HEK293 (cell line): ENCODE measurements around the gene DBF4B.
A peak's percentile ranks its signal among the peaks of the same experiment; 100 is the strongest.

Experiments
- CTCF ChIA-PET: fragments of 350-600 bp; formaldehyde crosslinking; extraction: SDS; loops from one replicate; lab custom pipeline; 2021; ENCODE audit warnings: antibody characterized with exemption; lab: Yijun Ruan, JAX
- POLR2A ChIA-PET: fragments of 300-600 bp; formaldehyde crosslinking; extraction: SDS; loops from one replicate; lab custom pipeline; 2020; ENCODE audit warnings: antibody characterized with exemption, inconsistent platforms; lab: Yijun Ruan, JAX
- H3K27ac ChIP-seq: fragments of 200-500 bp; sonication (Bioruptor generic); 2 replicates; pipeline ENCODE4 v1.5.1; 2014; ENCODE audit warnings: low read depth, low read length, control low read depth, inconsistent platforms; ENCODE audit errors: extremely low read depth
- H3K36me3 ChIP-seq, 2 experiments: fragments of 200-500 bp in 1 of 2; sonication (Bioruptor generic) in 1 of 2; 1 replicate in 1 of 2; 2 replicates in 1 of 2; pipeline ENCODE4 v1.5.1; 2014 to 2017; ENCODE audit warnings: inconsistent platforms in 2 of 2, low read length in 2 of 2; ENCODE audit not compliant: control insufficient read depth in 2 of 2, insufficient read depth in 1 of 2
- H3K4me1 ChIP-seq: fragments of 200-500 bp; sonication (Bioruptor generic); 2 replicates; pipeline ENCODE4 v1.5.1; 2014; ENCODE audit warnings: mild to moderate bottlenecking, low read length, inconsistent platforms; ENCODE audit not compliant: control insufficient read depth, insufficient read depth
- H3K4me3 ChIP-seq: 2 replicates; pipeline ENCODE4 v1.5.1; 2011; ENCODE audit warnings: low read depth, mild to moderate bottlenecking, control low read depth, low read length, moderate library complexity
- H3K9me3 ChIP-seq: fragments of 200-500 bp; sonication (Bioruptor generic); 2 replicates; pipeline ENCODE4 v1.5.1; 2014; ENCODE audit warnings: low read depth, low read length, inconsistent platforms; ENCODE audit not compliant: control insufficient read depth, insufficient read depth
- GFI1B ChIP-seq: fragments of 450-650 bp; formaldehyde crosslinking; IDR thresholded peaks from 2 replicates; pipeline ENCODE4 v1.5.1; 2016; ENCODE audit warnings: missing biosample characterization, missing genetic modification characterization
- KLF1 ChIP-seq: fragments of 450-650 bp; formaldehyde crosslinking; IDR thresholded peaks from 2 replicates; pipeline ENCODE4 v1.5.1; 2016; ENCODE audit warnings: missing biosample characterization, missing genetic modification characterization
- TCF7L2 ChIP-seq: IDR thresholded peaks from 2 replicates; pipeline ENCODE4 v1.6.1; 2011; ENCODE audit warnings: low read depth, mild to moderate bottlenecking, inconsistent platforms, low read length, moderate library complexity, borderline replicate concordance
- TRIM28 ChIP-seq: IDR thresholded peaks from 2 replicates; pipeline ENCODE4 v1.6.1; 2011; ENCODE audit warnings: low read length, control low read depth, borderline replicate concordance
- ZBTB1 ChIP-seq: fragments of 450-650 bp; formaldehyde crosslinking; IDR thresholded peaks from 2 replicates; pipeline ENCODE4 v1.5.1; 2016; ENCODE audit warnings: missing biosample characterization, missing genetic modification characterization
- ZBTB20 ChIP-seq: fragments of 450-650 bp; formaldehyde crosslinking; IDR thresholded peaks from 2 replicates; pipeline ENCODE4 v1.5.1; 2016; ENCODE audit warnings: missing biosample characterization, missing genetic modification characterization
- ZBTB48 ChIP-seq: fragments of 450-650 bp; formaldehyde crosslinking; IDR thresholded peaks from 2 replicates; pipeline ENCODE4 v1.5.1; 2016; ENCODE audit warnings: missing biosample characterization, missing genetic modification characterization
- ZBTB7A ChIP-seq: fragments of 450-650 bp; formaldehyde crosslinking; IDR thresholded peaks from 2 replicates; pipeline ENCODE4 v1.5.1; 2016; ENCODE audit warnings: low read depth, missing biosample characterization, missing genetic modification characterization
- ZNF10 ChIP-seq: fragments of 450-650 bp; formaldehyde crosslinking; IDR thresholded peaks from 2 replicates; pipeline ENCODE4 v1.5.1; 2017; ENCODE audit warnings: missing biosample characterization, missing genetic modification characterization
- ZNF16 ChIP-seq: fragments of 450-650 bp; formaldehyde crosslinking; IDR thresholded peaks from 2 replicates; pipeline ENCODE4 v1.5.1; 2016; ENCODE audit warnings: low read depth, missing biosample characterization, missing genetic modification characterization
- ZNF221 ChIP-seq: fragments of 450-650 bp; formaldehyde crosslinking; IDR thresholded peaks from 2 replicates; pipeline ENCODE4 v1.5.1; 2017; ENCODE audit warnings: missing biosample characterization, missing genetic modification characterization, borderline replicate concordance
- ZNF544 ChIP-seq: fragments of 450-650 bp; formaldehyde crosslinking; IDR thresholded peaks from 2 replicates; pipeline ENCODE4 v1.5.0; 2017; ENCODE audit warnings: missing biosample characterization, missing genetic modification characterization
- ZNF561 ChIP-seq: fragments of 450-650 bp; IDR thresholded peaks from 2 replicates; pipeline ENCODE4 v1.5.1; 2018; ENCODE audit warnings: missing biosample characterization, missing genetic modification characterization, borderline replicate concordance
- ZNF658 ChIP-seq: fragments of 450-650 bp; formaldehyde crosslinking; IDR thresholded peaks from 2 replicates; pipeline ENCODE4; 2016; ENCODE audit warnings: missing biosample characterization, missing genetic modification characterization
- ZNF660 ChIP-seq: fragments of 450-650 bp; IDR thresholded peaks from 2 replicates; pipeline ENCODE4 v1.5.1; 2018; ENCODE audit warnings: missing biosample characterization, mild to moderate bottlenecking, missing genetic modification characterization
- ZNF777 ChIP-seq: fragments of 450-650 bp; formaldehyde crosslinking; IDR thresholded peaks from 2 replicates; pipeline ENCODE4 v1.5.1; 2017; ENCODE audit warnings: missing biosample characterization, missing genetic modification characterization, borderline replicate concordance
- TF ChIP-seq, protein P1 (sequence below): fragments of 450-650 bp; formaldehyde crosslinking; IDR thresholded peaks from 2 replicates; pipeline ENCODE4 v1.5.1; 2016; ENCODE audit warnings: missing biosample characterization, missing genetic modification characterization
- TF ChIP-seq, protein P2 (sequence below): fragments of 450-650 bp; formaldehyde crosslinking; IDR thresholded peaks from 2 replicates; pipeline ENCODE4; 2016; ENCODE audit warnings: missing biosample characterization, missing genetic modification characterization
- TF ChIP-seq, protein P3 (sequence below): sonication (generic); formaldehyde crosslinking; IDR thresholded peaks from 2 replicates; pipeline ENCODE4 v1.8.1; 2022; ENCODE audit warnings: mild to moderate bottlenecking, moderate library complexity, missing genetic modification reagents
- TF ChIP-seq, protein P4 (sequence below): fragments of 450-650 bp; formaldehyde crosslinking; IDR thresholded peaks from 2 replicates; pipeline ENCODE4 v1.5.1; 2016; ENCODE audit warnings: missing biosample characterization, missing genetic modification characterization
- TF ChIP-seq, protein P5 (sequence below): fragments of 450-650 bp; formaldehyde crosslinking; optimal IDR thresholded peaks from 2 replicates; pipeline ENCODE3; 2016; ENCODE audit warnings: missing biosample characterization, mild to moderate bottlenecking, missing genetic modification characterization

The DBF4B gene

DNA sequence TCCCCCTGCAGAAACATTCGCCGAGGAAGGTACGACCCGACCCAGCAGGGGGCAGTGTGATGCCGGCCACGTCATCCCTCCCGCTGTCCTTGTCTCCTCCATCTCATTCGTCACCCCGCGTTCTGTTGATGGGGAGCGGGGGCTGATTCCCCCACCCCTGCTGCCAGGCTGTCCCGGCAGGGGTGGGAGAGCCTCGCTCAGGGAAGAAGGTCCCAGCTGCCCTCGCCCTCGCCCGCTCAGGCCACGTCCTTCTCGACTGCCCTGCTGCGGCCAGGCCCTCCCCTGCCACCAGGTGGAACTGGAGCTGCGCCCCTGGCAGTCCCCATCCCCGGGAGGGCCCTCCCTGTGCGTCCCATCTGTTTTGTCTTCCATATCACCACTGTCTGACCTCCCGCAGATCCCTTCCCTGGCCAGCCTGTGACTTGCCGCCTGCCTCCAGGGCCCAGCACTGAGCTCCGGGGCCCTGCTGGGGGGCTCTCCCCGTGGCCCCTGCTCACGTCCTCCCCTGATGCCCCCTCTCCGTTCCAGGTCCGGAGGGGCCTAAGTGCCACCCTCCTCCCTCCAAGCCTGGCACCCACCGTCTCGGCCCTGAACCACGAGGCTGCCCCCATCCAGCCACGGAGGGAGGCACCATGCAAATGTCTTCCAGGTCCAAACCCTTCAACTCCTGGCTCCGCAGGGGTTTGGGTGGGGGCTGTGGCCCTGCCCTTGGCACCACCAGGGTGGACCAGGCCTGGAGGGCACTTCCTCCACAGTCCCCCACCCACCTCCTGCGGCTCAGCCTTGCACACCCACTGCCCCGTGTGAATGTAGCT, 71.0 kb downstream of the DBF4B start (continued):
- TF ChIP-seq, protein P1, sequence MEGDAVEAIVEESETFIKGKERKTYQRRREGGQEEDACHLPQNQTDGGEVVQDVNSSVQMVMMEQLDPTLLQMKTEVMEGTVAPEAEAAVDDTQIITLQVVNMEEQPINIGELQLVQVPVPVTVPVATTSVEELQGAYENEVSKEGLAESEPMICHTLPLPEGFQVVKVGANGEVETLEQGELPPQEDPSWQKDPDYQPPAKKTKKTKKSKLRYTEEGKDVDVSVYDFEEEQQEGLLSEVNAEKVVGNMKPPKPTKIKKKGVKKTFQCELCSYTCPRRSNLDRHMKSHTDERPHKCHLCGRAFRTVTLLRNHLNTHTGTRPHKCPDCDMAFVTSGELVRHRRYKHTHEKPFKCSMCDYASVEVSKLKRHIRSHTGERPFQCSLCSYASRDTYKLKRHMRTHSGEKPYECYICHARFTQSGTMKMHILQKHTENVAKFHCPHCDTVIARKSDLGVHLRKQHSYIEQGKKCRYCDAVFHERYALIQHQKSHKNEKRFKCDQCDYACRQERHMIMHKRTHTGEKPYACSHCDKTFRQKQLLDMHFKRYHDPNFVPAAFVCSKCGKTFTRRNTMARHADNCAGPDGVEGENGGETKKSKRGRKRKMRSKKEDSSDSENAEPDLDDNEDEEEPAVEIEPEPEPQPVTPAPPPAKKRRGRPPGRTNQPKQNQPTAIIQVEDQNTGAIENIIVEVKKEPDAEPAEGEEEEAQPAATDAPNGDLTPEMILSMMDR: peak; percentile 99
- TF ChIP-seq ZBTB7A (tag by site-specific recombination) (no peak), TCF7L2 (no peak)
- TF ChIP-seq, protein P2, sequence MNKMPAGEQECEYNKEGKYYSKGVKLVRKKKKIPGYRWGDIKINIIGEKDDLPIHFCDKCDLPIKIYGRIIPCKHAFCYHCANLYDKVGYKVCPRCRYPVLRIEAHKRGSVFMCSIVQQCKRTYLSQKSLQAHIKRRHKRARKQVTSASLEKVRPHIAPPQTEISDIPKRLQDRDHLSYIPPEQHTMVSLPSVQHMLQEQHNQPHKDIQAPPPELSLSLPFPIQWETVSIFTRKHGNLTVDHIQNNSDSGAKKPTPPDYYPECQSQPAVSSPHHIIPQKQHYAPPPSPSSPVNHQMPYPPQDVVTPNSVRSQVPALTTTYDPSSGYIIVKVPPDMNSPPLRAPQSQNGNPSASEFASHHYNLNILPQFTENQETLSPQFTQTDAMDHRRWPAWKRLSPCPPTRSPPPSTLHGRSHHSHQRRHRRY (tag by site-specific recombination): no peak
- TF ChIP-seq, protein P3, sequence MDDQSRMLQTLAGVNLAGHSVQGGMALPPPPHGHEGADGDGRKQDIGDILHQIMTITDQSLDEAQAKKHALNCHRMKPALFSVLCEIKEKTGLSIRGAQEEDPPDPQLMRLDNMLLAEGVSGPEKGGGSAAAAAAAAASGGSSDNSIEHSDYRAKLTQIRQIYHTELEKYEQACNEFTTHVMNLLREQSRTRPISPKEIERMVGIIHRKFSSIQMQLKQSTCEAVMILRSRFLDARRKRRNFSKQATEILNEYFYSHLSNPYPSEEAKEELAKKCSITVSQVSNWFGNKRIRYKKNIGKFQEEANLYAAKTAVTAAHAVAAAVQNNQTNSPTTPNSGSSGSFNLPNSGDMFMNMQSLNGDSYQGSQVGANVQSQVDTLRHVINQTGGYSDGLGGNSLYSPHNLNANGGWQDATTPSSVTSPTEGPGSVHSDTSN (CRISPR knock-in tag): peak; percentile 80; the same call in 1 of the 2 replicates

DNA sequence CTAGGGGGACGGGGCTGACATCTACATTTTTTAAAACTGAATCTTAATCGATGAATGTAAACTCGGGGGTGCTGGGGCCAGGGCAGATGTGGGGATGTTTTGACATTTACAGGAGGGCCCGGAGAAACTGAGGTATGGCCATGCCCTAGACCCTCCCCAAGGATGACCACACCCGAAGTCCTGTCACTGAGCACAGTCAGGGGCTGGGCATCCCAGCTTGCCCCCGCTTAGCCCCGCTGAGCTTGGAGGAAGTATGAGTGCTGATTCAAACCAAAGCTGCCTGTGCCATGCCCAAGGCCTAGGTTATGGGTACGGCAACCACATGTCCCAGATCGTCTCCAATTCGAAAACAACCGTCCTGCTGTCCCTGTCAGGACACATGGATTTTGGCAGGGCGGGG, 71.7 kb downstream of the DBF4B start:
- H3K9me3 ChIP-seq: no peaks in the 10 kb centered on the region
- no peak overlapping the region for H3K4me3 ChIP-seq
- H3K4me1 ChIP-seq: no peaks in the 10 kb centered on the region
- H3K36me3 ChIP-seq: peaks cover 0 to 14% of the 10 kb centered on the region in 2 experiments; a peak in 1 of 3 replicates
- no peak overlapping the region for H3K27ac ChIP-seq
- TF ChIP-seq ZNF16 (tag by site-specific recombination) (no peak), ZBTB20 (tag by site-specific recombination) (no peak), ZNF658 (no peak), ZNF544 (no peak), ZNF660 (no peak)
- TF ChIP-seq, protein P4, sequence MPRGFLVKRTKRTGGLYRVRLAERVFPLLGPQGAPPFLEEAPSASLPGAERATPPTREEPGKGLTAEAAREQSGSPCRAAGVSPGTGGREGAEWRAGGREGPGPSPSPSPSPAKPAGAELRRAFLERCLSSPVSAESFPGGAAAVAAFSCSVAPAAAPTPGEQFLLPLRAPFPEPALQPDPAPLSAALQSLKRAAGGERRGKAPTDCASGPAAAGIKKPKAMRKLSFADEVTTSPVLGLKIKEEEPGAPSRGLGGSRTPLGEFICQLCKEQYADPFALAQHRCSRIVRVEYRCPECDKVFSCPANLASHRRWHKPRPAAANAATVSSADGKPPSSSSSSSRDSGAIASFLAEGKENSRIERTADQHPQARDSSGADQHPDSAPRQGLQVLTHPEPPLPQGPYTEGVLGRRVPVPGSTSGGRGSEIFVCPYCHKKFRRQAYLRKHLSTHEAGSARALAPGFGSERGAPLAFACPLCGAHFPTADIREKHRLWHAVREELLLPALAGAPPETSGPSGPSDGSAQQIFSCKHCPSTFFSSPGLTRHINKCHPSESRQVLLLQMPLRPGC (tag by site-specific recombination): no peak
- POLR2A ChIA-PET: no interaction called here
- CTCF ChIA-PET: interaction anchor here (0.6 to 18.2 kb wide), 30 partner anchors 9 to 455 kb away, joined by 3 to 461 read pairs (median 5); partner anchors contain the start of genes ACBD4, GJC1 and HIGD1B

DNA sequence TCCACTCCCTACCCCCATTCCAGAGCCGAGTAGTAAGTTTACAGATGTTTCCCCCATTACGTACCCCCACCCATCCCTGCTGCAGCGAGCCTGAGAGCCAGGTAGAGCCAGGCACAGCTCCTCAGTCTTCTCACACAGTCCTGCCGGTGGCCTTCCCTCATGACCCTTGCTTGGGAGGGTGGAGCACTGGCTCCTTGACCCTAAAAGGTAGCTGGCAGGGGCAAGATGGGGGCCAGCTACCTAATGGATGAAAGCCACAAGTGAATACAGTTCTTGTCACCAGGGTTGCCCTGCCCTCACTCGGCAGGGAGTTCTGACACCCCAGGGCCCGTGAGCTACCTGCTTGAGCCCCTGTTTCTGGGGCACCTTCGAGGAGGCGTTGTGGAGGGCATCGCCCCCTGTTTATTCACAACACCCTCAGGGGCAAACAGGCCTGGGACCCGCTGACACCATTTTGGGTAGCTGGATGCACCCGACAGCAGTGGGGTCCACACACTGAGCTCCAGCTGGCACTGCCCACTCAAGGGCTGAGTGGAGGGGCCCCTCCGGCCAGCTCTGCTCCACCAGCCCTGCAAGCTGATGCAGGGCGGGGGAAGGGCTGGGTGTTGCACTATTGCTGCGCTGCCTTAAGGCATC, 72.5 kb downstream of the DBF4B start:
- Histone ChIP-seq H3K27ac (no peak overlapping the region), H3K4me3 (no peak overlapping the region), H3K9me3 (no peaks in the 10 kb centered on the region), H3K36me3 (peaks cover 0 to 14% of the 10 kb centered on the region in 2 experiments; a peak in 1 of 3 replicates), H3K4me1 (no peaks in the 10 kb centered on the region)
- CTCF ChIA-PET: interaction anchor here (0.5 to 18.2 kb wide), 16 partner anchors 8 to 523 kb away, joined by 3 to 461 read pairs (median 4); partner anchors contain the start of genes ACBD4, GJC1 and HIGD1B
- TF ChIP-seq ZBTB1 (tag by site-specific recombination): no peak
- no peak for TF ChIP-seq GFI1B (tag by site-specific recombination)
- TF ChIP-seq KLF1 (tag by site-specific recombination): no peak
- TF ChIP-seq, protein P5, sequence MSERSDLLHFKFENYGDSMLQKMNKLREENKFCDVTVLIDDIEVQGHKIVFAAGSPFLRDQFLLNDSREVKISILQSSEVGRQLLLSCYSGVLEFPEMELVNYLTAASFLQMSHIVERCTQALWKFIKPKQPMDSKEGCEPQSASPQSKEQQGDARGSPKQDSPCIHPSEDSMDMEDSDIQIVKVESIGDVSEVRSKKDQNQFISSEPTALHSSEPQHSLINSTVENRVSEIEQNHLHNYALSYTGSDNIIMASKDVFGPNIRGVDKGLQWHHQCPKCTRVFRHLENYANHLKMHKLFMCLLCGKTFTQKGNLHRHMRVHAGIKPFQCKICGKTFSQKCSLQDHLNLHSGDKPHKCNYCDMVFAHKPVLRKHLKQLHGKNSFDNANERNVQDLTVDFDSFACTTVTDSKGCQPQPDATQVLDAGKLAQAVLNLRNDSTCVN (tag by site-specific recombination): no peak
- TF ChIP-seq ZNF221: no peak
- TF ChIP-seq TRIM28: no peak
- TF ChIP-seq ZNF561: no peak
- no peak for TF ChIP-seq ZNF10 (tag by site-specific recombination)
- no peak for TF ChIP-seq ZNF777 (tag by site-specific recombination)
- no peak for TF ChIP-seq ZBTB48 (tag by site-specific recombination)
- TF ChIP-seq ZNF16 (tag by site-specific recombination): no peak
- POLR2A ChIA-PET: interaction anchor here (1.4 to 1.6 kb wide), 2 partner anchors 13 to 96 kb away, joined by 3 to 4 read pairs; no protein-coding TSS in a partner anchor
